Femur (tissue), 1 donor: ENCODE measurements around the gene OPCML.

ENCODE experiments used
- DNase-seq: peaks from one replicate; pipeline ENCODE4 v3.0.0-alpha.2; 2017

The OPCML gene

DNA sequence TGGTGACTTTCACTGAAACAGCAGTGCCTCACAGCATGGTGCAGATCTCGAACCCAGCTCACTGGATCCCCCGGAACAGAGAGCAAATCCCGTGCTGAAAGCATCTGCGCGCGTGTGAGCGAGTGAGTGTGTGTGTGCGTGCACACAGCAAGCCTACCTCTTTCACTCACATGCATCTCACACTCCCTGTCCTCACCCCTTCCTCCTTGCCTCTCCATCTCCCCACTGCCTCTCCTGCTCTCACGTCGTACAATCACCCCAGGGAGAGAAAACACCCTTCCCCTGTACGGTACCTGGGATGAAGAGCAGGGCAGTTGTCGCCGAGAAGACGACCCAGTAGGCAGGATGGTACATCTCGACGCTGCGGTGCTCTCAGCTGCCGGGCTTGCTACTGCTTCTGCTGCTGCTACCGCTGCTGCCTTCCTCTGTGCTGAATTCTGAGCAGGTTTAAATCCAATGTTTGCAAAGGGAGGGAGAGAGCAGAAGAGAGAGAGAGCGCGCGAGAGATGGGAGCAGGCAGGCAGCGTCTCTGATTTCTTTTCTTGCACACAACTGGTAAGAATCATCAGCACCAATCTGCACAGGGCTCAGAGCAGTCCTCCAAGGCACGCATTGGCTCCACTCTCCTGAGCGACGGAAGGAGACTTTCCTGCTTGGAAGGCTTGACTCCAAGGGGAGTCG lies at the start of gene OPCML:
OPCML (minus strand) TSS at position 531 of the 681 bp plus-strand sequence.
- DNase-seq: no peak

GRCh38 chr11:133581091-133581490 lies 48.8 kb upstream of the OPCML start:
- no peak for DNase-seq

DNA sequence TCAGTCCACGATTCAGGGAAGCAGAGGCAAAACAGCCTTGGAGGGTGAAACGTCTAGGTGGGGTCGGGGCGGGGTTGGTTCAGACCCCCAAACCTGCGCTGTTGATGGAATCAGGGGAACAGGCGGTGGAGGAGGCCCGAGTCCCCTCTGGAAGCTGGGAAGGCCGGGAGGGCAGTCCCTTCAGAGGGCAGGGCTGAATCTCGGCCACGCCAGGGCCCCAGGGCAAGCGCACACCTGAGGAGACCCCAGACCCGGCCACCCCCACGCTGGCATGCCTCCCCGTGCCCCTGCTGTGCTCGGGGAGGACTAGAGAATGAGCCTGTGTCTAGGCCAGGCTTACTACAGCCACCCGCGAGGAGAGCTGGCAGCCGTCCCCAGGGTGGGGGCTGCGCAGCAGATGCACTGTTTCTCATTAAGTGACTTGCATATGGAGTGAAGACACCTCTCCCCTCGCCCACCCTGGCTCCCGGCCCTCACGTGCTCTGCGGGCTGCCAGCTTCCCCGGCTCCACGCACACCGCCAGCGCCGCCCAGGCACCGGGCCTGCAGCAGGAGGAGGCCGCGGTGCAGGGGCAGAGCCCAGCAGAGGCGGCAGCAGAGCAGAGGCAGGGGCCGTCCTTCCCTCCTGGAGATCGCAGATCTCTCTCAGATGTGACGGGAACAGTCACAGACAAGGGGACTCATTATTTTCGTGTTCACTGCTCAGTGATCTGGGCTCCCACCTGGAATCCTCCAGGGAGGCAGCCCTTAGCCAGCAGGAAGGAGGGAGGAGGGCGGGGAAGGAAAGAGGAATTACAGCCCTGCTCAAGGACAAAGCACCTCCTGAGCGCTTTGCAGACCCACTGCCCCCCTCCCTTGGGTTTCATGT lies 47.1 kb upstream of the OPCML start:
- DNase-seq: no peak

DNA sequence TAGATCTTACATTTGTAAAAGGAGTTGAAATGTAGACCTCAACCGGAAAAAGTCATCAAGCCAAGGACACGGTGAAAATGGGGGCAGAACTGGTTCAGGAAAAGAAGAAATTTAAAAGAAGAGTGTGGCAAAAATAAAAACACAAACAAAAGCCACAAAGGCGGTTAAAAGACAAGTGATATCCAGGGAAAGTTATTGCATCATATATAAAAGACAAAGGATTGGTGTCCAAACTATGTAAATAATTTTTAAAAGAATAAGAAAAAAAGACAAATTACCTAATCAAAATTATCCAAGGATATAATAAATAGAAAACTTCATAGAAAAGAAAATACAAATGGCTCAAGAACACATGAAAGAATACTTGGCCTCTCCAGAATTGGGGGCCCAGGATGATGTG lies 45.1 kb upstream of the OPCML start:
- no peak for DNase-seq

GRCh38 chr11:133576351-133576750 lies 44.0 kb upstream of the OPCML start:
- DNase-seq: no peak

DNA sequence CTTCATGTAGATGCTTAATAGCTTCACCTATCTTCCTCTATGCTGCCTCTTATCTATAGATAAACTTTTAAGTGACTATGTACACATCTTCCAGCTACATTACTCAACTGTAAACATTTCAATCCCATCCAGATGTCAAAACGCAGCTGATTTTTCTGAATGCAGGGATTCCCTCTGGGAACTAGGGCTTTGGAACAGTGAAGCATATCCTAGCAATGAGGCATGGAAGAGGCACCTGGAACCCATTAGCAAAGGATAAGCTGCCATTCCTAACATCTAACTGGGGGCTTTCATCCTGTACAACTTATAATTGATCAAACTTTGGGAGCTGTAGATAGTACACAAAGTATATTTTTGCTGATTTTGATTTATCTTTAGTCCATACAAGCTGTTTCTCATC lies 40.8 kb upstream of the OPCML start:
- no peak for DNase-seq

DNA sequence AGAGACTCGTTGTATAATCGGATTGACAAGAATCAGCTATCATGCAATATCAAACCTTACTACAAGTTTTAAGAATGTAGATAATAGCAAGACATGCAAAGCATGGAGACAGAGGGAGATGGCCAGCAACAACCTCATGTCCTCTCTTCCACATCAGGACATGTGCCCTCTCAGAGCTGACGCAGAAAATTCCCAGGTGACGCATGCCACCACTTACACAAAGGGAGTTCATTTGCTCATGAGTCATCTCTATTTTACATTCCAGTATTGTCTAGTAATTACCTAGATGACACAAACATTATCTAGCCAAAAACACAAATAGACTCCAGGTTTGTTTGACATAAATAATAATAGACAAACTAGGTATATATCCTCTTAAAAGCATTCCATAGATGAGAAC lies 38.1 kb upstream of the OPCML start:
- no peak for DNase-seq

DNA sequence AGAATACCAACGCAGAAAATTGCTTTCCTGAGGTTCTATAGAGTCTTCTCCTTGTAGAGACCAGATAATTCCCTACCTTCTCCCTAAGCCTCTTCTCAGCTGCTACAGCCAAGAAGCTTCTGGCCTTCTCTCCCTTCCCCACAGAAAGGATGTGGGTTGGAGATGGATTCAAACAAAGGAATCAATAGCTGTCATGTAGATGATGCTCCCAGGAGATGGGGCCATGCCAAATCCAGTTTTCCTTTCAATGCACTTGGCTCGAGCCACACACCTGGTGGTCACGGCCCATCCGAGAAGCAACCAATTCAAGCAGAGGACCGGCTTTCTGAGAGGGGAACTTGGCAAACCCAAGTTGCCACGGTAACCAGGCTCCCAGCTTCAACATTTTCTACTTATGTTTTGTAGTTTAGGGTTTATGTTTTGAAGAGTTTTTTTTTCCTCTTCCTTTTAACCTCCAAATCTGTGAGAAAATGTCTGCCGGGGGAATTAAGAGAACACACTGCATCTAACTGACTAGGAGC lies 31.3 kb upstream of the OPCML start:
- peak; percentile 46 for DNase-seq

GRCh38 chr11:133560472-133560855 lies 28.2 kb upstream of the OPCML start:
- DNase-seq: peak; percentile 60

DNA sequence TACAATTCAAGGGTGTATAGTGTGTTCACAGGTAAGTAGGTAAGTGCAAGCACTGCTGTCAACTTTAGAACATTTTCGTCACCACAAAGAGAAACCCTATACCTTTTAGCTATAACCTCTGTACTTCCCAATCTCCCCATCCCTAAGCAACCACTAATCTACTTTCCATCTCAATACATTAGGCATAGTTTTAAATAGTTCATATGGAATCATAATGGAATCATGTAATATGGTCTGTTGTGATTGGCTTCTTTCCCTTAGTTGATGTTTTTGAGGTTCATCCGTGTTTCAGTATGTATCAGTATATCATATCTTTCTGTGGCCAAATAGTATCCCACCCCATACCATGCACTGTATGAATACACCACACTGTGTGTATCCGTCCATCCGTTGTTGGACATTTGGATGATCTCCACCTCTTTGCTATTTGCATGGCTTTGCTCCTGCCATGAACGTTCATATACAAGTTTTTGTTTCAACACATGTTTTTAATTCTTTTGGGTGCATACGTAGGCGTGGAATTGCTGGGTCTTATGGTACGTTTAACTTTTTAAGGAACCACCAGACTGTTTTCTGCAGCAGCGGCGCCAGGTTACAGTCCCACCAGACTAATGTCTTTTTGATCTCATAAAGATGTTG lies 27.7 kb upstream of the OPCML start:
- no peak for DNase-seq

DNA sequence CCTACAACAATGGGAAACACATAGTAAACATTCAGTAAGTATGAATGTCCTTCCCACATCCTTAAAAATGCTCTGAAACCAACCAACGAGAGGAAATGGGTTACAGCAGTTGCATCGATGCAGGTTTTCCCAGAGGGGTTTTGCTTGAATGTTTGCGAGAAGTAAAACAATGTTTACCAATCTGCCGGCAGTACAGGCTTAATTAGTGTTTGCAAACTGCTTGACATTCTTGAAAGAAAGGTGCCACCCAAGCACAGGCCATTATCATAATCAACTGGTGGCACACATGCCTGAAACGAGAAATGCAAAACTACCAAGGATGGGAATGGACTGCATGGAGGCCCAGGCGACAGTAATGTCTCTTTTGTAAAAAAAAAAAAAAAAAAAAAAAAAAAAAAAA lies 27.1 kb upstream of the OPCML start:
- DNase-seq: no peak

DNA sequence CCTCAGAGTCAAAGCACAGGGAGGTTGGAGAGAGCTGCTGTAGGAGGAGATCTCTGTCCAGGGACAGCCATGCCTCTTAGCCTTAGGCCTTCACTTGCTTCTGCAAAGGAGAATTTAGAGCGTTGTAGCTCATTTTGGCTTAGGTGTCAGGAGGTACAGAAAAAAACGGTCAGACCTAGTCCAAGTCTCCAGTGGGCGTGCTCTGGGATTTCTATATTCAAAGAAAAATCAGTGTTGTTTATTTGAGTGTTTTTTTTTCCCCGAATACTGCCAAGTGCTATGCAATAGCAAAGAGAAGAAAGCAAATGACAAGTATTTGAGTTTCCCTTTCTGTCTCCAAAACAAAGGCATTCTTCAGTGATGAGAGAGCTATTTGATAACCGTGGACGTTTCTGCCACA lies 22.7 kb upstream of the OPCML start:
- no peak for DNase-seq

DNA sequence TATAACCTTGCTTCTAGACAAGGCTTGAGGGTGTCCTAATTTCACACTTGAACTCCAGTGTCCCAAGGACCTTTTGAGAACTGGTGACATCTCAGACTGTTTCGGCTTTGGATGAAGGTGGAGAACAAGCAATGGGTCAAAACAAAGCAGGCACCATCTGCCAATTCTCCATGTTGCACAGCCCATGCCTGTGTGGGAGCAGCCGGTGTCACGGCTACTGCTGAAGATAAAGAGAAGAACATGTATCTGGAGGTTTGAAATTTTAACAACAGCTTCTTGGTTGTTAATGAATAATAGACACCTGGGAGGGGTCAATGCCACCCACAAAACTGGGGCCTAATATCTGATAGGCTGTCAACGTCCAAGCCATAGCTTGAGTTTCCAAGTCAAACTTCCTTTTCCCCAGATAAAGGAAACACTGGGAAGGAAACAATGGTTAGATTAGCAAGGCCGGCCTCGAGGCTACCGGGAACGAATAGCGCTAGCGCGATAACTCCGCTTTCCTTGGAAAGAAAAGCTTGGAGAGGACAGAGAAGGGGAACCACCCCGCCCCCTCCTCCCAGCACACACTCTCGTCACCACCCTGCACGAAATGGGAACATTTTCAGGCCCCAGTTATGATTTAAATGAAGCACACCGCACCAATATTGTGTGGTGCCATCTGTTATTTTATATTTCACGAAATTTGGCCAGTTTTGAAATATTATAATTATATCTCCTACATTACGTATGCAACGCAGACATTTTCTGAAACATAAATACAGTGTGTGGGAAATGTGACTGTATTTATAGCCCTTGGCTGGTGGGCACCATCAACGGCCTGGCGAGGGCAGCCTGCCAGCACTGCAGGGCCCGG lies 21.8 kb upstream of the OPCML start:
- no peak for DNase-seq

DNA sequence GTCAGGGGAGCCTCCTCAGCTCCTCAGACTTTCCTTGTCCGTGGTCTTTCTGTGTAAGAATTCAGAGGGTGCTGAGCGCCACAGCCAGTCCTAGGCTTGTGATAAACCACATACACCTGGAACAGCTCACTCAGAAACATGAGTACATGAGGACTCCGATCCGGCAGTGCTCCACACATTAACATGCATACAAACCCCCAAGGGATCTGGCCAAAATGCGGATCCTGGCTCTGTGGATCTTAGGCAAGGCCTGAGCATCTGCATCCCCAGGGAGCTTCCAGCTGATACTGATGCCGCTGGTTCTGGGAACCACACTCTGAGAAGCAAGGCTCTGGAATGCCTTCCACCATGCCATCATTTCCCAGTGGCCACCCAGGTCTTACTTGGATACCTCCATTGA lies 20.6 kb upstream of the OPCML start:
- DNase-seq: no peak

DNA sequence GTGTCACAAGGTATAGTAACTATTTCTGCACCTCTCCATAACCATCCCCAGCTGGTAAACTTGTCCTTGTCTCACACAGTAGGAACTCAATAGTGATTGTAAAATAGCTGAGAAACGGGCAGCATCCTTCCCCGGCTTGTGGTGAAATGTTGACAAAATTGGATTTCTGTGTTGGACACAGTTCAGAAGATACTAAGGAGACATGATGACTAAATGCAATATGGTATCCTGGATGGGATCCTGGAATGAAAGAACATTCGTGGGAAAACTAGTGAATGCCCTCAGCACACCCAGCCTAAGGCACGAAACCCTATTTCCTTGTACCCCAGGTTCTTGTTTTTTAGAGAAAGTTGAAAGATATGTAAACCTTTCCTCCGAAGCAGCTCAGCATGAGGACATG lies 18.8 kb upstream of the OPCML start:
- no peak for DNase-seq

DNA sequence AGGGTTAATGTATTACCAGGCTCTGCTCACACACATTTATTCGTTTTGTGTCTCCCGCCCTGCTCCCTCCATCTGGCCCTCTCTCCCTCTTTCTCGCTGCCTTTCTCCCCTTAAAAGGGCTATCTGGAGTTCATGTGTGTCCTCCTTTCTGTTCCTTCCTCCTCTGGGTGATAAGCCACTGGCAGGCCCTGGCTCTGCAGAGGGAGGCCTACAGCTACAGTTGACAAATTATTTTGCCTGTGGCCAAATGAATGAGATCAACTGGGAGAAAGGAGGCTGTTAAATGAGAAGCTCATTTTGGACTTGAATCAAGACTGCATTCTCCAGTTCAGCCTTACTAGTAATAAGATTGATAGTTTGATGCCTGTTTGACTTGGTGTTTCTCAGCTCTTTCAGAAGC lies 17.5 kb upstream of the OPCML start:
- no peak for DNase-seq

GRCh38 chr11:133548641-133549040 lies 16.3 kb upstream of the OPCML start:
- DNase-seq: no peak

DNA sequence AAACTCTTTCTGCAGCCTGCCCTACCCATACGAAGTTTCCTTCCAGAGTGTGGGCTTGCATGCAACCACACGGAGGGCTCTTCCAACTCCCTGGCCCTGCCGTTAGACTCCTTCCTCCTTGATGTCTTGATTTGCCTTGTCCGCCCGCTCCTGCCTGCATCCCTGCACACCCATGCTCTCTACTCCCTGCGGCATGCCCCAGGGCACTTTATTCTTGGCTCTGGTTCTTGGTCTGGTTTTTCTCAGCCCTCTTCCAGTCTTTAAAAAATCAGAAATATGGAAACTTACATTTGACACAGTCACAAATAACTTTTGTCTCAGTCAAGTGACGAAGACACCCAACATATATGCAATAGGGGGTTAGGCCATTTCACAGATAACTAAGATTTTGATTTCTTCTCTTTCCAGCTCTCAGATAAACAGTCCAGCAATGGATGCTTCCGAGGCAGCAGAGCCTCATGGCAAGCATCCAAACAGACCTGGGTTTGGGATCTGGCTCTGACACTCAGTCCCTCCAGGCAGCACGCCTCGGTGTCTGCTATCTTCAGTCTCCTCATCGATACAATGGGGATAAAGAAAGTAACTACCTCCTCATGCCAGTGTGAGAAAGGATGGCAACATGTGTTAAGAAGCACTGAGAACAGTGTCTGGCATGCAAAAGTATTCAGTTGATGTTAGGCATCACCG lies 15.7 kb upstream of the OPCML start:
- no peak for DNase-seq

DNA sequence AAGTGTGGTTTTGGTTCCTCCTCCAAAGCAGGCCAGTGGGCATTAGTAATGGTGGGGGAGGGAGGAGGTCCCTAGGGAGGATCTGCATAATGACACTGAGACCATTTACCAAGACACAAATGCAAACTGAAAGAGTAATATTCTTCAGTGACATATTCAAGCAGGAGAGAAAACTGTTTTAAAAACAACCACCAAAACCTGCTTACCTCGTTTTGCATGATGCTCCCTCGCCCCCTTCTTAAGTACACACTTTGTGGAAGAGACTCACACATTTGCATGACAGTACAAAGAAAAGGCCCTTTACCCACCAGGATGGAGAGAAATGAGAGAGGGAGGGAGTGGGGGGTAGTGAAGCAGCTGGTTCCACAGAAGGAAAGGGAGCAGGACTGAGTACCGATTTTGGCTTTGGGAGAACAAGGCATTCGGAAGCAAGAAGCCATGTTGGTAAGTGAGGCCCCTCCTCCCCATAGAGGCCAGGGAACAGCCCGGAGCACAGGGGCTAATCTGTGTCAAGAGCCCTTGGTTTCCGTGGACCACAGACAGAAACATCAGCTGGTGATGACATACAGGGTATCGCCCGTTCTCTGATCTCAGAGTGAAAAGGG lies 13.0 kb upstream of the OPCML start:
- DNase-seq: no peak

DNA sequence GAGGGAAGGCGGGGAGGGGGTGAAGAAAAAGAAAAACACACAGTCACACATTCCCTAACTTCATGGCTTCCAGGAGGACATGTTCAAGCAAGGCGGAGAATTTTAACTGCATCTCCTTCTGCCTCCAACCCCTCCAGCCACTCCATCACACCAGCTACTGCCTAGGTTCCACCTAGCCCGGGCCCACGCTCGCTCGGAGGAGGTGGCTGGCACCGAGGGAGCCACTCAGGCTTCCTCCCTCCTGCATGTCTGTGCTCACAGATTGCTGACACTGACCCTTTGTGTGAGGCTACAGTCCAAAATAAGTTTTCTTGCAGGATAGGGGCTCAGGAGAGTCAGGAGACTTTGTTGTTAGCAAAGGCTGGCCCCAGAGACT lies 9.4 kb upstream of the OPCML start:
- DNase-seq: no peak

DNA sequence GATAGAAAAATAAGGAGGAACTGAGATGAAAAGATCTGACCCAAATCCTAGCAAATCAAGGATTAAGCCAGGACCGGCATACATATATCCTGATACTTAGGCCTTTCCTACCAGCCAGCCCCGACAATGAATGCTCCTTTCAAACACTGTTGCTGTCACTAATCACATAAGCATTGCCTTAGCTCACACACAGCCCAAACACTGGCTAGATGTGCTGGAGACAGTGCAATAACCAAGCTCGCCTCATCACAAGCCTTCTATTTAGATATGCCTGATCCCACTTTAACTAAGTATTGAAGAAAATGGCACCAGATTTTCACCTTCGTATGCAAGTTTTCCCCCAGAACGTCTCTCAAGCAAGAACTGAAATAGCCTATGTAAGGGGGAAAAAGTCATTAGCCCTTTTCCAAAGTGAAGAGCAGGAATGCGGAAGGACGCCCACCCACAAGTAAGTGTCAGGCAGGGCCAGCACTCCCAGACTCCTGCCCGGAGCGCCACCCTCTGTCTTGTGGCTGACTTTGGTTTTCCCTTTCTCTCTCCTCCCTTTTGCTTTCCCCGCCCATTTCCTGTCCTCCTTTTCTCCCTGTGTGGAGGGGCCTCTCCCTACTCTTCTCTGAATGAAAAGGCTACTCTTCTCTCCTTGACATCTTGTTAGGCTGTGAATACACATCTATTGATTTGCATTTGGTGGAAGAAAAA lies 8.9 kb upstream of the OPCML start:
- peak; percentile 43 for DNase-seq
